Measurements from ENCODE around the gene RNF207. TPM values are rescaled to one million over a fixed set of nuclear protein-coding genes. Genes with fewer than 3 reads are reported as not detected.

The RNF207 gene
- total and polyA plus RNA-seq, 2 experiments from 2014 or later, result 29.3 to 30.9 TPM

- no peak for TF ChIP-seq EZH2phosphoT487 (IDR thresholded peaks at IDR 0.05; ENCODE audit: low read depth, severe bottlenecking, unreplicated experiment)
- TF ChIP-seq EZH2 (IDR thresholded peaks at IDR 0.05; ENCODE audit: borderline replicate concordance), result no peak
- no peak for TF ChIP-seq CTCF (IDR thresholded peaks at IDR 0.05; ENCODE audit: poor library complexity)
- Histone ChIP-seq H3K27ac (no peak overlapping the region), H2AFZ (no peak overlapping the region), H3K4me2 (no peak overlapping the region), H4K20me1 (ENCODE audit: insufficient read depth, poor library complexity, severe bottlenecking) (no peaks in the 10 kb centered on the region), H3K9me2 (replicated peaks; ENCODE audit: insufficient read depth) (no peaks in the 10 kb centered on the region), H3K9me3 (ENCODE audit: low read depth) (no peaks in the 10 kb centered on the region), H3K27me3 (peaks cover 29% of the 10 kb centered on the region), H3K36me3 (replicated peaks; ENCODE audit: insufficient read depth, low read depth) (no peaks in the 10 kb centered on the region), H3K4me1 (ENCODE audit: insufficient read depth) (peaks cover 6% of the 10 kb centered on the region), H3K4me3 (no peak overlapping the region), H3K79me2 (no peaks in the 10 kb centered on the region)
- 95% methylated on average over 9 of the region's 9 CpGs for WGBS (ENCODE audit: low lambda C conversion rate, missing lambda C conversion rate)
- DNase-seq (ENCODE audit: low spot score), result no peak
These were observed 47.5 kb downstream of the RNF207 start for GRCh38 chr1:6253380-6253779.

GRCh38 chr1:6254691-6255090 is 48.8 kb downstream of the RNF207 start:
- H3K4me2 ChIP-seq, result no peak overlapping the region
- H3K79me2 ChIP-seq, result no peaks in the 10 kb centered on the region
- no peaks in the 10 kb centered on the region for H3K9me3 ChIP-seq (ENCODE audit: low read depth)
- H3K36me3 ChIP-seq (replicated peaks; ENCODE audit: insufficient read depth, low read depth), result no peaks in the 10 kb centered on the region
- H2AFZ ChIP-seq, result no peak overlapping the region
- H4K20me1 ChIP-seq (ENCODE audit: insufficient read depth, poor library complexity, severe bottlenecking), result peaks cover 5% of the 10 kb centered on the region
- TF ChIP-seq EZH2phosphoT487 (IDR thresholded peaks at IDR 0.05; ENCODE audit: low read depth, severe bottlenecking, unreplicated experiment), result no peak
- TF ChIP-seq CTCF (IDR thresholded peaks at IDR 0.05; ENCODE audit: poor library complexity), result no peak
- TF ChIP-seq EZH2 (IDR thresholded peaks at IDR 0.05; ENCODE audit: borderline replicate concordance), result no peak
- peaks cover 22% of the 10 kb centered on the region for H3K27me3 ChIP-seq
- H3K4me1 ChIP-seq (ENCODE audit: insufficient read depth), result peaks cover 6% of the 10 kb centered on the region
- 91% methylated on average over 16 of the region's 16 CpGs for WGBS (ENCODE audit: low lambda C conversion rate, missing lambda C conversion rate)
- DNase-seq (ENCODE audit: low spot score), result no peak
- H3K4me3 ChIP-seq, result no peak overlapping the region
- H3K27ac ChIP-seq, result no peak overlapping the region
- no peaks in the 10 kb centered on the region for H3K9me2 ChIP-seq (replicated peaks; ENCODE audit: insufficient read depth)

- no peaks in the 10 kb centered on the region for H3K36me3 ChIP-seq (replicated peaks; ENCODE audit: insufficient read depth, low read depth)
- H3K27me3 ChIP-seq, result peaks cover 4% of the 10 kb centered on the region
- no peak for DNase-seq (ENCODE audit: low spot score)
- H3K4me2 ChIP-seq, result no peak overlapping the region
- H3K79me2 ChIP-seq, result no peaks in the 10 kb centered on the region
- no peaks in the 10 kb centered on the region for H3K9me2 ChIP-seq (replicated peaks; ENCODE audit: insufficient read depth)
- H3K4me1 ChIP-seq (ENCODE audit: insufficient read depth), result peaks cover 3% of the 10 kb centered on the region
- whole genome bisulfite sequencing (ENCODE audit: low lambda C conversion rate, missing lambda C conversion rate), result 63% methylated on average over 13 of the region's 13 CpGs
- no peak overlapping the region for H2AFZ ChIP-seq
- no peak overlapping the region for H3K27ac ChIP-seq
- no peaks in the 10 kb centered on the region for H3K9me3 ChIP-seq (ENCODE audit: low read depth)
- H3K4me3 ChIP-seq, result no peak overlapping the region
- TF ChIP-seq CTCF (IDR thresholded peaks at IDR 0.05; ENCODE audit: poor library complexity) (no peak), EZH2phosphoT487 (IDR thresholded peaks at IDR 0.05; ENCODE audit: low read depth, severe bottlenecking, unreplicated experiment) (no peak), EZH2 (IDR thresholded peaks at IDR 0.05; ENCODE audit: borderline replicate concordance) (no peak)
- H4K20me1 ChIP-seq (ENCODE audit: insufficient read depth, poor library complexity, severe bottlenecking), result peaks cover 6% of the 10 kb centered on the region
These were observed 50.7 kb downstream of the RNF207 start for GRCh38 chr1:6256645-6257044.
